Measurements from ENCODE around the gene DNPH1.

The DNPH1 gene

GRCh38 chr6:43263314-43264178, 34.3 kb upstream of the DNPH1 start:
- DNase-seq (ENCODE audit: low read depth) = peak; percentile 53

DNA sequence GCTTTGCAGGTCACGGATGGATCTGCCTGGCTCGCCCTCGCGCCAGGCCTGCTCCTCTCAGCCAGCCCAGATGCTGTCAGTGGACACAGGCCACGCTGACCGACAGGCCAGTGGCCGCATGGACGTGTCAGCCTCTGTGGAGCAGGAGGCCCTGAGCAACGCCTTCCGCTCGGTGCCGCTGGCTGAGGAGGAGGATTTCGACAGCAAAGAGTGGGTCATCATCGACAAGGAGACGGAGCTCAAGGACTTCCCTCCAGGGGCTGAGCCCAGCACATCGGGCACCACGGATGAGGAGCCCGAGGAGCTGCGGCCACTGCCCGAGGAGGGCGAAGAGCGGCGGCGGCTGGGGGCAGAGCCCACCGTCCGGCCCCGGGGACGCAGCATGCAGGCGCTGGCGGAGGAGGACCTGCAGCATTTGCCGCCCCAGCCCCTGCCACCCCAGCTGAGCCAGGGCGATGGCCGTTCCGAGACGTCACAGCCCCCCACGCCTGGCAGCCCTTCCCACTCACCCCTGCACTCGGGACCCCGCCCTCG, 33.6 kb upstream of the DNPH1 start:
- DNase-seq (ENCODE audit: low read depth) = no peak

DNA sequence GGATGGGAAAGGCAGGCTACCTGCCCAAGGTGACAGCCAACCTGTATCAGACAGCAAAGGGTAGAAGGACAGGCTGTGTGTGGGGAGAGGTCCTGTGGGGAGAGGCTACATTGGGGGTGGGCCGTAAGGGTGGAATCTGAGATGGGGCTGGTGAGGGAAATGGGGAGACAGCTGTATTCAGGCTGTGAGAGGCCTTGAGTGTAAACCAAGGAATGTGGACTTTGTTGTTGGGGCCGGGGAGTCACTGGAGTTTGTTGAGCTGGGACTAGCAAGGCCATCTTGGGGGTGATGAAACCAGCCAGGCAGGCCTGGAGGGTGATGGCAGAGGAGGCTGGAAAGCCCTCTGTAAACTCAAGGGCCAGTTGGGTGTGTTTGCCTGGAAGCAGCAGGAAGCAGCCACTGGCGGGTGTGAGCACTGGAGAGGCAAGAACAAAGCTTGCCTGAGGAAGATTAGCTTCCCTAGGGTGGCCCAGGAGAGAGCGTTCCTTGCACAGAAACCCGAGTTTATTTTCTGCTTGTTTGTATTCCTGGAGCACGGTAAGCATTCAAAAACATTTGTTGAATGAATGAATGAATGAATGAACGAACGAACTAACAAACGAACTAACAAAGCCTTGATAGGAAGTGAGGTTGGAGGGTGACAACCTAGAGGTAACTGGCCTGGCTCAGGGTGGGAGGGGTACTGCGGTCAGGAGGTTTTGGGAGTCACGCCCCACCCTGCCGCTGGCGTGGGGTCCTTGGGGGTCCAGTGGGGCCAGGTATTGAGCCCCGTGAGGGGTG, 32.9 kb upstream of the DNPH1 start:
- no peak for DNase-seq (ENCODE audit: low read depth)

DNA sequence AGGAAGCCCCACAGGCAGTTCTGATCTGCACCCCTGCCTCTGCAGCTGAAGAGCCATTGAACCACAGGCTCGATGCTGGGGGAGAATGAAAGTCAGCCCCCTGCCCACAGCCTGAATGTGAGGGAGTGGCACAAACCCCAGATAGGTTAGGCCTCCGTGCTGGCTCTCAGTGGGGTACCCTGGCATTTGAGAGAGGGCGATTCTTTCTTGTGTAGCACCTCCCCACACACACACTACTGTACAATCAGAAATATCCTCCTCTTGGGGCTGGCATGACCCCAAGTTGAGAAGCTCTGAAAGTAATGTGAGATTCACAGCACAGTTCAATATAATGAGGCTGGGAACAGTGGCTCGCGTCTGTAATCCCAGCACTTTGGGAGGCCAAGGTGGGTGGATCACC, 31.9 kb upstream of the DNPH1 start:
- no peak for DNase-seq (ENCODE audit: low read depth)

DNA sequence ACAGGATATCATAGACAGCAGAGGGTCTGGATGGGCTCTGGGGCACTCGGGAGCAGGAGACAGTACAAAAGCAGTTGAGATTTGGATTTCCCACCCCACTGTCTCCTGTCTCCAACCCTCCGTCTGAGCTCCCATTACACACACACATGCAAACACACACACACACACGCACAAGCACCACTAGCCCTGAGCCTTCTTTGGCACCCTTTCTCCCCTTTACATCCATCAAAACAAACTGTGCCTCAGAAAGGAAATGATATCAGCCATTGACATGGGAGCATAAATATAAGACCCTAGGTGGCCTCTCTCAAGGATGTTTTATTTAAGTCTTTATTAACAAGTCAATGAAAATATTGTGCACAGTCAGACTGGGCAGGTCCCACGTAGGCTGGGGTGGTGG, 31.5 kb upstream of the DNPH1 start:
- no peak for DNase-seq (ENCODE audit: low read depth)

DNA sequence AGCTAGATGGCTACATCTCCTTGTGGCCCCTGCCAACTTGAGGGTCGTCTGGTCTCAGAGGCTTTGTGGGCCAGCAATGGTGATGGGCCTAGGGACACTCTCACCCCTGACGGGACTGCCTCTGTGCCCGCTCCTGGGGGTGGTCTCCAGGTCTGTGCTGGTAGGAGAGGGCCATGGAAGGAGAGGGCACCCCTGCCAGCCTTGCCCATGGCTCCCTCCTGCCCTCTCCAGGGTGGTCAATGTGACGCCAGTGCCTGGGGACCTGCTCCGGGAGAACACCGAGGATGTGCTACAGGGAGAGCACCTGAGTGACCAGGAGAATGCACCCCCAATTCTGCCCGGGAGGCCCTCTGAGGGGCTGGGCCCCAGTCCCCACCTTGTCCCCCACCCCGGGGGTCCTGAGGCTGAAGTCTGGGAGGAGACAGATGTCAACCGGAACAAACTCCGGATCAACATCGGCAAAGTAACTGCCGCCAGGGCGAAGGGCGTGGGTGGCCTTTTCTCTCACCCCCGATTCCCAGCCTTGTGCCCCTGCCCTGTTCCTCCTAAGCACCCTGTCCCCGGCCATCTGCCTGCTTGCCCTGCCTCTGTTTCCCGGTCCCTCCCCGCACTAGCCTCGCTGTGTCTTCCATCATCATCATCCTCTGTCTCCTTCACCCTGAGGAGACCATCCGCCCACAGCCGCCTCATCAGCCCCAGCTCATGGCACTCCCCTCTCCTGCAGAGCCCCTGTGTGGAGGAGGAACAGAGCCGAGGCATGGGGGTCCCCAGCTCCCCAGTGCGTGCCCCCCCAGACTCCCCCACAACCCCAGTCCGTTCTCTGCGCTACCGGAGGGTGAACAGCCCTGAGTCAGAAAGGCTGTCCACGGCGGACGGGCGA, 29.8 kb upstream of the DNPH1 start:
- DNase-seq (ENCODE audit: low read depth) = no peak

DNA sequence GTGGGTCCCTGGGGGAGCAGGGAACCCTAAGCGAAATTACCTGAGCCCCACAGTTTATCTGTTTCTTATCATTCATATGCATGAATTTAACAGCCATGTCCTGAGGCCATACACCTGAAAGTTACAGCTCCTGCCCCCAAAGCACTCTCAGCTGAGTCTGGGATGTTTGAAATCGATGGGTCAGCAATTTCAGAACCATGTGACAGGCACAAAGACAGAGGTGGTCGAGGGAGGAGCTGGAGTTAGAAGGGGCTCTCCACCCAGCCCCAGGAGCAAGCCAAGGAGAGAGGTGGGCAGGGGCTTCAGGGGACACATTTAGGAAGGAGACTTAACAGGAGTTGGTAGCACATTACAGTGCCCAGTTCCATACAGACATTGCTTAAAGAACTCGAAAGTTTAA, 28.9 kb upstream of the DNPH1 start:
- DNase-seq (ENCODE audit: low read depth) = no peak

DNA sequence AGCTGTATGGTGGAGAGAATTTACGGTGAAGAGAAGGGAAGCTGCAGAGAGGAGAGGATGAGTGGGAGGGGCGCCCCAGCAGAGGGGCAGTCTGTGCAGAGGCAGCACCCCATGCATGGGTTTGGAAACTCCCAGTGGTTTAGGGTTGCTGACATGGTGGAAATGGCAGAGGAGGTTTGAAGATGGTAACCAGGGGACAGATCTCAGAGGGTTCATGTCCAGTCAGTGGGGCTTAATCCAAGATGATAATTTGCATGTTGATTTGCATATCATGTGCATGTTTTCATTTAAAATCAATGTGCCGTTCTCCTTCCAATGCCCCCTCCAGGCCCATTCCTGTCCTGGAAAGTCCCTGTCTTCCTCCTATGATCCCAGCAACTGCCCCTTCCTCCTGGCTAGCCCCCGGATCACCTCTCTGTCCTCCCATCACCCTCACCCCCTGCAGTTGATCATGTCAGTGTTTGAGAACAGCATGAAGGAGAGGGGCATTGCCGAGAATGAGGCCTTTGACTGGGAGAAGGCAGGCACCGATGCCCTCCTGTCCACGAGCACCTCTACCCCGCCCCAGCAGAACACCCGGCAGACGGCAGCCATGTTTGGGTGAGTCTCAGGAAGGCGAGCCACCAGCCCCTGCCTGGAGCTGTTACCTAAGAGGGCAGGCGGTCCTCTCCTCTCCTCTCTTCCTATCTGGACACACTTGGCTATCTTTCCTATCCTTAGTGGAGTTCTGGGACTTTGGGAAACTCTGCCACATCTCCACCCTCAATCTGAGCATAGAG, 28.3 kb upstream of the DNPH1 start:
- DNase-seq (ENCODE audit: low read depth) = no peak

- DNase-seq (ENCODE audit: low read depth) = no peak
Measured at GRCh38 chr6:43256670-43257366, 27.5 kb upstream of the DNPH1 start.

GRCh38 chr6:43255408-43256054, 26.2 kb upstream of the DNPH1 start:
- DNase-seq (ENCODE audit: low read depth) = no peak

DNA sequence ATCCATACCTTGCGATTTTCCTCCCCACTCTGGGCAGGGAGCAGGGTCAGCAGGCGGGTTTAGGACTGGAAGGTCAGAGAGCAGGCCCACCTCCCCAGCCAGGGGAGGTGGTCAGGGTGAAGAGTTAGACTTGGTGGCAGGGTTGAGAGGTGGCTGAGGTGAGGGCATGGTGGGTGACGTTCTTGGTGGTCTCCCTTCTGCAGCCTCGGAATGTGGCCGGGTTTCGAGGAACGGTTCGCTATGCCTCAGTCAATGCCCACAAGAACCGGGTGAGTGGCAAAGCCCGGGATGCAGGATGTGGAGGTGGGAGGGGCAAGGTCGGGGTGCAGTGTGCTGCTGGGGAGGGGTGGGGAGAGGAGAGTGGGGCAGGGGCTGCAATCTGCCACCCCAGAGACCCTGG, 25.6 kb upstream of the DNPH1 start:
- DNase-seq (ENCODE audit: low read depth) = no peak

DNA sequence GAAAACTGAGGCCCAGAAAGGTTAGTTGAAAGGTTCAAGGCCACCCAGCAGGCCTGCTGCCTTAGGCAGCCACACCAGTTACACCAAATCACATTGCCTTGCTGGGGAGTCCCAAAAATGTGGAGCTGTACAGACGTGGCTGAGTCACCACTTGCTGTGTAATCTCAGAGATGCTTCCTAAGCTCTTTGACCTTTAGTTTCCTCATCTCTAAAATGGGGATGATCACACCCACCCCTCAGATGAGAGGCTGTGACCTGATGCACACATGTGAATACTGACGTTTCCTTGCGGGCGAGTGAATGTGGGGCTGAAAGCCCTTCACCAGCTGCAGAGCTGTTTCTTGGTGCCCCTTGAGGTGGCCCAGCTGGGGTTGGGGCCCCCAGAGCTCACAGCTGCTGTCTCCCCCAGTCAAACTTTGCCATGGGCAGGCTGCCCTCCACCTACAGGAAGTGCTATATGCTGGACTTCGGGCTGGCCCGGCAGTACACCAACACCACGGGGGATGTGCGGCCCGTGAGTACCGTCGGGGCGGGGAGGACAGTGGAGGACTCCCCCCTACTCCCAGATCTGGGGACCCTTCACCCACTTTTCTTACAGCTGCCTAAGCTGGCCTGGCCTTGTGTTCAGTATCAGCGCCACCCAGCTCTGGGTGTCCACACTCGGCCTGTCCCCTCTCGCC, 25.0 kb upstream of the DNPH1 start:
- DNase-seq (ENCODE audit: low read depth) = no peak

DNA sequence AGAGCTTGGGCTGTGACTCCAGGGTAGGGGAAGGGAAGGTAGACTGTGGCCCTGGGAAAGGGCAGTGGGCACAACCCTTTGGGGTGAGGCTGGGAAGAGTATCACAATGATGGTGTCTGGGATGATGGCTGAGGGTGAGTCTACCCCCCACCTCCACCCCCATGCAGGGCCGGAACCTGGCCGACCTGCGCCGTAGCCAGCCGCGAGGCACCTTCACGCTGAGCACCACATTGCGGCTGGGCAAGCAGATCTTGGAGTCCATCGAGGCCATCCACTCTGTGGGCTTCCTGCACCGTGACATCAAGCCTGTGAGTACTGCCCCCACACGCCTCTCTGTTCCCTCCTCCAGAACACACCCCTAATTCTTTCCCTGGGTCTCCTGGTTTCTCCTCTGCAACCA, 24.1 kb upstream of the DNPH1 start:
- DNase-seq (ENCODE audit: low read depth) = no peak

- no peak for DNase-seq (ENCODE audit: low read depth)
Measured at GRCh38 chr6:43250992-43251373, 21.7 kb upstream of the DNPH1 start.

GRCh38 chr6:43248791-43249190, 19.5 kb upstream of the DNPH1 start:
- no peak for DNase-seq (ENCODE audit: low read depth)

DNA sequence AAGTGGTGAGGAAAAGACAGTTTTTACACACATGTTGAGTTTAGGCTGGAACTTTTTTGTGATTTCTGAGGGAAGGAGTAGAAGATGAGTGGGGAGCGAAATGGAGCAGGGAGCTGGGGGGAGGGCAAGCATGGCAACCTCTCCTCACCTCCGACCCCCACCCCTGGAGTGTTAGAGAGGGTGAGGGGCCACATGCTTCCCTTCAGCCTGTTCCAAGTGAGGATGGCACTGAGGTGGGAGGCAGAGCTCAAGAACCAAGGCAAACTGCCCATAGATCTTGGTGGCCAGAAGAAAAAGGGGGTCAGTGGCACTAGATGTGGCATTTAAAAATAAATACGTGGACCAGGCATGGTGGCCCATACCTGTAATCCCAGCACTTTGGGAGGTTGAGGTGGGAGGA, 18.8 kb upstream of the DNPH1 start:
- DNase-seq (ENCODE audit: low read depth) = no peak

DNA sequence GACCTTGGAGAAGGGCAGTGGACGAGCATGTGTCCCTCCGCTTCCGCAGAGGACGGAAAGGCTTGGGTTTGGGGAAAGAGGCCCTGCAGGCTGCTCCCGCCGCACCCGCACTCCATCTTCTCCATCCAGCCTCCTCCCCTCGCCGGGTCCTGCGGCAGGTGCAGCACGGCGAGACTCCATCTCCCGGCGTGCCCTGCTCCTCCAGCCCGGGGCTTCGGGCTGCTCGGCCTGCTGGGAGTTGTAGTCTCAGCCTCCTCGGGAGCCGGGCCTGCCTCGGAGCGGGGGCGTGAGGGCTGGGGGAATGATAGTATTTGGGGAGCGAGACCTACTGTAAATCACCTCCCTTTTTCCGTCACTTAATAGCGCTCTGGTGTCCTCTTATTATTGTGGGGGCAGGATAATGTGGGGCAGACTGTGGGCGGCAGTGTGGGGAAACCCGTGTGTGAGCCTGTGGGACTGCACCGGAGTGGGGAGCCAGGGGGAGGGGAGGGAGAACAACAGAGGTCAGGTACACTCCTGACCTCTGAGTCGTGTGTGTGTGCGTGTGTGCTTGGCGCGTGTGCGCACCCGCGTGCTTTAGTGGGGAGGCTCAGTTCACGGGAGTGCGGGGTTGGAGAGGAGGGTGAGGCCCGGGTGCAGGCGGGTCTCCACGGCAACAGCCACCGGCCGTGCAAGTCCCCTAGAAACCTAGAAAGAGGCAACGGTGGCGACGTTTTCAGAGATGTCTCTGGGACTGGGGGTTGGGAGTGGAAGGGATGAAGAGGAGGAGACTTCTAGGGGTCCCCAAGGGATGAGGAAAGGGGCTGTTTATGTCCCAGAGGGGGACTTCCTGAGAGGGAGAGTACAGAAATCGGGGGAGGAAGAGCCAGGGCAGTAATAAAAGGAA, 18.1 kb upstream of the DNPH1 start:
- peak; percentile 74 for DNase-seq (ENCODE audit: low read depth)

- no peak for DNase-seq (ENCODE audit: low read depth)
Measured at GRCh38 chr6:43246301-43247113, 17.2 kb upstream of the DNPH1 start.
